ENCODE results near the gene PAX3.

GRCh38 chr2:222296911-222297599, 1.7 kb downstream of the PAX3 start:
- TF ChIP-seq CTCF (IDR thresholded peaks at IDR 0.05), result no peak
- no peak for TF ChIP-seq POLR2A (IDR thresholded peaks at IDR 0.05)

Data from lower leg skin (tissue), 3 donors.